Liver (tissue), 3 donors: Measurements from ENCODE around the gene SLC2A4.

Source experiments
- RAD21 ChIP-seq, 2 donors: IDR thresholded peaks; 2 replicates each; pipeline ENCODE4 v1.6.1; 2016; ENCODE audit warnings: antibody characterized with exemption in 2 of 2, mild to moderate bottlenecking in 2 of 2
- YY1 ChIP-seq: IDR thresholded peaks from 2 replicates; pipeline ENCODE4 v1.6.1; 2016; ENCODE audit warnings: antibody characterized with exemption, mild to moderate bottlenecking
- TF ChIP-seq, protein P1 (sequence below): fragments of 150-350 bp; IDR thresholded peaks from 2 replicates; pipeline ENCODE4 v1.5.1; 2017; ENCODE audit warnings: improper control_type of control experiment, low read depth, low read length; ENCODE audit not compliant: missing input control
- donor health status: healthy.
- donor health status: healthy.

DNA sequence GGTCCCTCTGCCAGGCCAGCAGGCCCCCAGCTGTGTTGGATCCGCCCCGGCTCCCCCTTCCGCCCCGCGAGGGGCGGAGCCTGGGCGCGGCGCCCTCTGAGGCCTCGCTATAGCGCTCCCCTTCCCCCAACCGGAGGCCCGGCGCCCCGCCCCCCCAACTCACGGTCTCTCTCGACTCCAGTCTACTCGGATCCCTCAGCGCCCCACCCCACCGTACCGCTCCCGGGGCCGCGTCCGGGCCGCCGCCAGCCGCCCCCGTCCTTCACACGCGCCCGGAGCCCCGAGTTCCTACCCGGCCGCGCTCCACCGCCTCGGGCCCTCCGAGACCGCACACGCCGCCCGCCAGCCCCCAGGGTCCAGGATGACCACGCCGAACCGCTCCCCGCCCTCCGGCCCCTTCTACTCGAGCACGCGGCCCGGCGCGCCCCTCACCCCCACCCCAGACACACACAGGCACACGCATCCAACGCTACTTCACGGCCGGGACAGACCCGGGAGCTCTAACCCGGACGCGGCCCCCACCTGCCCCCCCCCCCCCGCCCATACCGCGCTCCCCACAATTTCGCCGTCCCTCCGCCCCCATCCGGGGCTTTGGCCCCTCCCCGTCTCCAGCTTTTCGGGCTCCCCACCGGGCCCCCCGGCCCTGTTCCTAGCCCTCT is 43.6 kb upstream of the SLC2A4 start:
- TF ChIP-seq, protein P1, sequence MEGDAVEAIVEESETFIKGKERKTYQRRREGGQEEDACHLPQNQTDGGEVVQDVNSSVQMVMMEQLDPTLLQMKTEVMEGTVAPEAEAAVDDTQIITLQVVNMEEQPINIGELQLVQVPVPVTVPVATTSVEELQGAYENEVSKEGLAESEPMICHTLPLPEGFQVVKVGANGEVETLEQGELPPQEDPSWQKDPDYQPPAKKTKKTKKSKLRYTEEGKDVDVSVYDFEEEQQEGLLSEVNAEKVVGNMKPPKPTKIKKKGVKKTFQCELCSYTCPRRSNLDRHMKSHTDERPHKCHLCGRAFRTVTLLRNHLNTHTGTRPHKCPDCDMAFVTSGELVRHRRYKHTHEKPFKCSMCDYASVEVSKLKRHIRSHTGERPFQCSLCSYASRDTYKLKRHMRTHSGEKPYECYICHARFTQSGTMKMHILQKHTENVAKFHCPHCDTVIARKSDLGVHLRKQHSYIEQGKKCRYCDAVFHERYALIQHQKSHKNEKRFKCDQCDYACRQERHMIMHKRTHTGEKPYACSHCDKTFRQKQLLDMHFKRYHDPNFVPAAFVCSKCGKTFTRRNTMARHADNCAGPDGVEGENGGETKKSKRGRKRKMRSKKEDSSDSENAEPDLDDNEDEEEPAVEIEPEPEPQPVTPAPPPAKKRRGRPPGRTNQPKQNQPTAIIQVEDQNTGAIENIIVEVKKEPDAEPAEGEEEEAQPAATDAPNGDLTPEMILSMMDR, result no peak
- TF ChIP-seq YY1, result no peak
- no peak for TF ChIP-seq RAD21 (IDR thresholded peaks at IDR 0.05)
